Measurements from ENCODE around the gene DCC. TPM values are rescaled to one million over a fixed set of nuclear protein-coding genes. Genes with fewer than 3 reads are reported as not detected.

The DCC gene
- total RNA-seq, 1 experiment from 2014 or later = 0.72 TPM

- DNase-seq (ENCODE audit: low spot score) (no peak), ATAC-seq (no peak)
- no peak overlapping the region for H3K4me3 Mint-ChIP-seq
- H3K4me1 Mint-ChIP-seq = no peaks in the 10 kb centered on the region
- TF ChIP-seq E2F4 (CRISPR knock-in tag; IDR thresholded peaks at IDR 0.05; ENCODE audit: borderline replicate concordance, low read depth) (no peak), CBFB (CRISPR knock-in tag; IDR thresholded peaks at IDR 0.05; ENCODE audit: low read depth) (no peak), KAT7 (CRISPR knock-in tag; IDR thresholded peaks at IDR 0.05; ENCODE audit: borderline replicate concordance) (no peak), ZNF416 (CRISPR knock-in tag; IDR thresholded peaks at IDR 0.05) (no peak), ZNF423 (CRISPR knock-in tag; IDR thresholded peaks at IDR 0.05) (no peak)
- H3K9me3 Mint-ChIP-seq = 0 out of 2 replicates have a peak, but pooled peaks cover 7% of the 10 kb centered on the region
- CTCF ChIA-PET = no interaction called here
- no peak overlapping the region for H3K27ac Mint-ChIP-seq
- H3K27me3 Mint-ChIP-seq (ENCODE audit: low read depth) = no peaks in the 10 kb centered on the region
- POLR2A ChIA-PET = no interaction called here
- no peaks in the 10 kb centered on the region for H3K36me3 Mint-ChIP-seq
Measured at GRCh38 chr18:52402814-52403213, 62.8 kb downstream of the DCC start.

DNA sequence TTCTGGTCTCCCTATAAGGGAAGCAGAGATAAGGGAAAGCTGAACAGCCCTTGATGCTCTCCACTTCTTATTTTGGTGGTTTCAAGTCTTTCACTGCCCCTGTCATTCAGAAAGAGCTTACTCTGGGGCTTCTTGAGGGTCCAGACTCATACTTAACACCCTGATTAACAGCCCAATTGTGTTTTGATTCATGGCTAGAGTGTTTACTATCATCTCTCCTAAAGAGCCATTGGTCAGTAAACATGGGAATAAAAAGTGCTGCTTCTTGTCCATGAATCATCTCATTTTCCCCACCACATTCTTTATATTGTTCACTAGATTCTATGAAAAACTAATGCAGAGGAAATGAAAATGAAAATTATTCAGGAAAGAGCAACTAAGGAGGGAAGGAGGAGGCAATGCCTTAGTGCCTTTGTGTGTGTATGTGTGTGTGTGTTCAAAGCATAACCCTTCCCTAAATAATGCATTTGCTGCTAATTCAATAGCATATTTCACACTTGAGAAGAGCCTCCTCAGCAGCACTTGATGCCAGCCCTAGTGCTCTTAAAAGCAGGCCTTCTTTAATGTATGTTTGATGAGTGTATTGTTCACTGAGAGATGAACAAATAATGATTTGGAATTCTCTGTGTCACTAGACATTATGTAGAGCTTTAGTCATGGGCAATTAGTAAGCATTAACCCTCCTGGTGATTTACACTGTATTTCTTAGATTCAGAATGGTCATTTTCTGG is 63.5 kb downstream of the DCC start:
- Mint-ChIP-seq H3K4me1 (no peaks in the 10 kb centered on the region), H3K27ac (no peak overlapping the region), H3K4me3 (no peak overlapping the region), H3K27me3 (ENCODE audit: low read depth) (no peaks in the 10 kb centered on the region), H3K9me3 (0 out of 2 replicates have a peak, but pooled peaks cover 7% of the 10 kb centered on the region), H3K36me3 (no peaks in the 10 kb centered on the region)
- no peak for DNase-seq (ENCODE audit: low spot score)
- CTCF ChIA-PET = no interaction called here
- ATAC-seq = no peak
- POLR2A ChIA-PET = no interaction called here
- TF ChIP-seq FOXP4 (CRISPR knock-in tag; IDR thresholded peaks at IDR 0.05) (no peak), JAZF1 (CRISPR knock-in tag; IDR thresholded peaks at IDR 0.05) (no peak), TCF7 (CRISPR knock-in tag; IDR thresholded peaks at IDR 0.05; ENCODE audit: low read depth) (no peak), IRF2 (CRISPR knock-in tag; IDR thresholded peaks at IDR 0.05; ENCODE audit: borderline replicate concordance, low read depth) (no peak), CBFB (CRISPR knock-in tag; IDR thresholded peaks at IDR 0.05; ENCODE audit: low read depth) (no peak), ZBTB43 (CRISPR knock-in tag; IDR thresholded peaks at IDR 0.05) (no peak), MYBL2 (CRISPR knock-in tag; IDR thresholded peaks at IDR 0.05) (no peak), FOXJ3 (CRISPR knock-in tag; IDR thresholded peaks at IDR 0.05; ENCODE audit: borderline replicate concordance) (no peak), ZNF532 (CRISPR knock-in tag; IDR thresholded peaks at IDR 0.05; ENCODE audit: borderline replicate concordance) (no peak), NFYB (CRISPR knock-in tag; conservative IDR thresholded peaks at IDR 0.05; ENCODE audit: low read depth) (no peak), TP53 (CRISPR knock-in tag; IDR thresholded peaks at IDR 0.05) (no peak), ZNF138 (CRISPR knock-in tag; conservative IDR thresholded peaks at IDR 0.05) (no peak), SOX15 (CRISPR knock-in tag; IDR thresholded peaks at IDR 0.05) (no peak), ZNF425 (CRISPR knock-in tag; conservative IDR thresholded peaks at IDR 0.05) (no peak), STAT6 (CRISPR knock-in tag; conservative IDR thresholded peaks at IDR 0.05; ENCODE audit: low read depth) (no peak), NFATC4 (CRISPR knock-in tag; IDR thresholded peaks at IDR 0.05) (no peak)
